Measurements from ENCODE around the gene KCNQ2. TPM values are rescaled to one million over a fixed set of nuclear protein-coding genes. Genes with fewer than 3 reads are reported as not detected.
A peak's percentile ranks its signal among the peaks of the same experiment; 100 is the strongest.

The KCNQ2 gene
- polyA plus RNA-seq, 4 donors = 3.7 to 9.6 (median 5.5) TPM

DNA sequence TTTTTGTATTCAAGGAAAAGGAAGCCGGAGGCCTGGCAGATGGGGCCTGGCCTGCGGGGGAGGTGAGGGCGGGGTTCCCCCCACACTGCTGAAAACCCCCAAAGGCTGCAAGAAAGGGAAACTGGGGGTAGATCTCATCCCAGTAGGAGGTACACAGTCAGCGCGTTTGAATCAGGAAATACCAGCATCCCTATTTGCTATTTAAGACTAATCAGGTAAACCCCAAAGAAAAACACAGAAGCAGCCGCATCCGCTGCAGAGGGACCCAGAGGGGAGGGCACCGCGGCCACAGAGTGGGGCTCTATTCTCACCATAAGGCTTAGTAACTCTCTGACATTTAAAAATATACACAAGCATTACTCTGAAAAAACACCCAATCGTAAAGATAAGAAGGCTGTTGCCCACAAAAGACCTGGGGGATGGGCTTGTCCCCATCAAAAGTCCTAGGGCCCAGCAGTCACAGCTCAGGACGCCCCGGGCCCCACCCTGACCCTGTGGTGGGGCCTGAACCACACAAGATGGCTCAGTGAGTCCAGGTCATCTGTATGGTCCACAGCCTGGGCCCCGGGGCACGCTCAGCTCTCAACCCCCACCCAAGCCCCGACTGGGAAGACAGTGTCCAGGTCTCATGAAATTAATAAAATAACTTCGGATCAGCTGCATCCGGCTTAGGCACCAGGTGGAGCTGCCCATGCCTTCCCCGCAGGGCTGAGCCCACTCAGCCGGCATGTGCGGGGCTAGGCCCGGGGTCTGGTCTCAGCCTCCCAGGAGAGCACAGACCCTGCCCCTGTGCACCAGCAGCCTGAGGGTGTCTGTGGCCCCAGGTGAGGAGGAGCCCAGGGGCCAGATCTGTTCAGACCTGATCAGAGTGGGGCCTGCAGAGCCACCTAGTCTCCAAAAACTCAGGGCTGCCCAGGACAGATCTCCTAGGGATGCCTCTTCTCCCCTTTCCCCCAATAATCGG, 31.0 kb downstream of the KCNQ2 start:
- DNase-seq (ENCODE audit: low read depth in 4 of 4, low spot score in 2 of 4) = no peak

DNA sequence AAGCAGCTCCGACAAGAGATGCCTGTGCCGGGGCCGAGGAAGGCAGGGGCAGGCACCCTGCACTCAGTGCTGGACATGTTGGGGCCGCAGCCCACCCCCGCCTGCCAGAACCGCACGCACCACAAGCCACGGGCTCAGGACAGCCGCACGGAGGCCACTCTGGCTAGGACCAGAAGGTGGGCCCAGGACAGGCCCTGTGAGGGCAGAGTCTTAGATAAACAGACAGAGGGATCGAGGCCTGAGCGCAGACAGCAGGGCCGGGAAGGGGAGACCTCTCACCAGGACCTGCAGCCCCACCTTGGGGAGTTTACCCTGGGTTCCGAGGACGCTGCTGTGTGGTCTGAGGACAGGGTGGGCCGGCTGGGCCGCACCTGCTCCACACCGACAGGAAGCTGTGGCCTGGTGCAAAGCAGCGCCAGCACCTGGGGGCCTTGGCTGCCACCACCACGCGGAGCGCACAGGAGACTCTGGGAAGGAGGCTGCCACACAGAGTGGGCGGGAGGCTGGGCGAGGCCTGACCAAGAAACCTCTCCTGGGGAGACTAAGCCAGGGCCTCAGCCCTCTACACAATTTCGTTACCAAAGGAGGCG, 32.0 kb downstream of the KCNQ2 start:
- no peak for DNase-seq (ENCODE audit: low read depth in 4 of 4, low spot score in 2 of 4)

DNA sequence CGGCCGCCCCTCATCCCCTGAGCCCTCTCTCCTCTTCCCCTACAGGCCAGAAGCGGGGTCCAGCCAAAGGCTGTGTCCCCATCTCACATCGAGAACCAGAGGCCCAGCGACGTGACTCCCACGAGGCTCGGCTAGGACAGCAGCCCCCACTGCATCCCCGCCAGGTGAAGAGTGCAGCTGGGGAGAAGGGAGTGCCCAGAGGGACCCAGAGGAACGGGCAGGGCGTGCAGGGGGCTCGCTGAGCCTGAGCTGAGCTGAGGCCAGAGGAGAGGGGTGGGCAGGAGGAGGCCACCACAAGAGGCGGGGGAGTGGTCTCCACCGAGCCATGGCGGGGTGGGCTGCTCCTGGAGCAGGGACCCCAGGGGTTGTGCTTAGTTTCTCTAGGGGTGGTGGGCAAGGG, 32.6 kb downstream of the KCNQ2 start:
- no peak for DNase-seq (ENCODE audit: low read depth in 4 of 4, low spot score in 2 of 4)

DNA sequence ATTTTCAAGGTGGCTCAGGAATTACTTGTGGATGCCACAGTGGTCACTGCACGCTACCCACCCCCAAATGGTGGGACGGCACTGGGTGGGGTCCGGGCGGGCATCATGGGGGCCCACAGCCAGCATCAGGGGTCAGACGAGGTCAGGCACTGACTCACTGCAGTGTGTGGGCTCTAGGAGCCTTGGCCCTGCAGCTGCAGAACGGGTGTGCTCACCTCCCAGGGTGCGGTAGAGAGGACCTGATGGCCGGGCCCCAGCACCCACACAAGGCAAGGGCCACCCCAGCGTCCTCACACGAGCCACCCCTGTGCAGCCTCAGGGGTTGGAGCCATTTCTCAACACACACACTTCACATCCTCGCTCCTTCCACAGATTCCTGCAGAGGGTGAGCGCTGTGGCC, 34.3 kb downstream of the KCNQ2 start:
- no peak for DNase-seq (ENCODE audit: low read depth in 4 of 4, low spot score in 2 of 4)

DNA sequence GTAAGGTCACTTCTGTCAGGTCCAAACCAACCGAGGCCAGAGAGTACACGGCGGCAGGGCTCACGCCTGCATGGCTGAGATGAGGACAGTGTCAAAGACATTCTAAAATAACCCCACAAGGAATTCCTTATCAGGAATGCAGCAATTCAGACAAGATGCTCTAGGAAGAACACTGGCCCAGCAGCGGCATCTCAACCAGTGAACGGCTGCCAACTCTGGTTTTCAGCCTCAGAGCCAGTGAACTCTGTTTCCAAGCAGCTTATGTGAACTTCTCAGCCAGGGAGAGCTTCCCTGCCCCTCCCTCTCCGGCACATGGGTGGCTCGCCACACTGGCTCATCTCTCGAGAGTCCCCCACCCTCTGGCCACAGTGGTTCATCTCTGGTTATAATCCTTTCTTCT, 36.9 kb downstream of the KCNQ2 start:
- DNase-seq (ENCODE audit: low read depth in 4 of 4, low spot score in 2 of 4) = no peak

DNA sequence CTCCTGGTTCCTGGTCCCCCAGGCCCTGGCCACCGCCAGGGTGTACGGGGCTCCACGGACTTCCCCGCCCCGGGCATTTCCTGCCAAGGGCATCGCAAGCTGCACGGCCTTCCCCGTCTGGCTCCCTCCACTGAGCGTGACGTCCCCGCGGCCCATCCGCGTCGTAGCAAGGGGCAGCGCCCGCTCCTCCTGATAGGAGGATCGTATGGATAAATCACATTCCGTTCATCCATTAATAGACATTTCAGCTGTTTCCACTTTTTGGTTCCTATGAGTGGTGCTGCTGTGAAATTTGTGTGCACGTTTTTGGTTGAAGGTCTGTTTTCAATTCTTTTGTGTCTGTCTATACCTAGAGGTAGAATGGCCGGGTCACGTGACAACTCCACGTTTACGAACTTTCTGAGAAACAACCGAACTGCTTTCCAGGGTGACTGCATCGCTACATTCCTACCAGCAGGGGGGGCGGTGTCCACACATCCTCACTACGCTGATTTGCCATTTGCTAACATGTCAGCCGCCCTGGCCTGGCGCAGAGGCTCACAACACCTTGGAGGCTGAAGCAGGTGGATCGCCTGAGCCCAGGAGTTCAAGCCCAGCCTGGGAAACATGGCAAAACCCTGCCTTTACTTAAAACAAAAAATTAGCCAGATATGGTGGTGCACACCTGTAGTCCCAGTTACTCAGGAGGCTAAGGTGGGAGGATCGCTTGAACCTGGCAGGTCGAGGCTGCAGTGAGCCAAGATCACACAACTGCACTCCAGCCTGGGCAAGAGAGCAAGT, 37.7 kb downstream of the KCNQ2 start:
- peak in 3 of 4 donors; percentile 57 to 70 (median 66) for DNase-seq (ENCODE audit: low read depth in 4 of 4, low spot score in 2 of 4)

DNA sequence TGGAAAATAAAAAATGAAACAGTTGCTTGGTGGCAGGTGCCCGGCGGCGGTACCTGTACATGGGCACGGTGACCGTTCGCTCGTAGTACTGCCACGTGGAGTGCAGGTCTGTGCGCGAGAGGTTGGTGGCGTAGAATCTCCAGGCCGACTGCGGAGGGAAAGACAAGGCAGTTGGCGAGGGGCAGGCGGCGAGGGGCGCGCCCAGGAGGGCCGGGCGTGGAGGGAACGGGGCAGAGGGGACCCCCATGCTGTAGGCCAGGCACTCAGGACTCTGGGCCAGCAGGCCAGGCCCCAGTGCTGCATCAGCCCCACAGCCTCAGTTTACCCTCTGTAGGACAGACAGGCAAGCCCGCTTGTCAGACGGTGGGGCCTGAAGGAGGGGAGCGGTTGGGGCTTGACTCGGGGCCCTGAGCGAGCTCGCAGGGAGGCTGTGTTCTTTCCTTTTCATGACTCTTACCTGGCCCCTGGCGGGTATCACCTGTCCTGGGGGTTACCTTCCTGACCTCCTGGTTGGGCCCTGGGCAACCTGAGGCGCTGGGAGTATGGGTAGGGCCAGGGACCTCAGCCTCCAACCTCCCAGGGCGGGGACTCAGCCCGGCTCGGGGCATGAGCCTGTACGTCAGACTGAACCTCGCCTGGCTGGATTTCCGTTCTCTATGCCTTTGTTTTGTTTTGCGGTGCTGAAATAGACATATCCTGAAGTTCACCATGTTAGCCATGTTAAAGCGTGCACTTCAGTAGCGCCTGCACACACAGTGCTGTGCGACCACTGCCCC, 38.5 kb downstream of the KCNQ2 start:
- no peak for DNase-seq (ENCODE audit: low read depth in 4 of 4, low spot score in 2 of 4)

DNA sequence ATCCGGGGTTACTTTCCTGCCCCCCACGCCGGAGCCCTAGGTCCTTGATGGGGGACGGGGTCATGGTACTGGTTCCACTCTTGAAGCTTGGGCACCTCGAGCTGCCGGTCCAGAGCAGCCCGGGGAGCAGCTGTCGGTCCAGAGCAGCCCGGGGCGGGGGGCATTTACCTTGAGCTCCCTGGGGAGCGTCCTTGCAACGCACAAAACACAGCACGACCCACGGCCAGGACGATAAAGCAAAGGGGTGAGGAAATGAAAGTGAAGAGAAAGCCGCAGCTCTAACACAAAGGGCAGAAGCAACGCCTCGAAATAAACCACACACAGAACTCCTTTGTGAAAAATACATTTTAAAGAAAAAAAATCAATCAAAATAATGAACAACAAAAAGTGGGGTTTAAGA, 39.1 kb downstream of the KCNQ2 start:
- DNase-seq (ENCODE audit: low read depth in 4 of 4, low spot score in 2 of 4) = no peak

DNA sequence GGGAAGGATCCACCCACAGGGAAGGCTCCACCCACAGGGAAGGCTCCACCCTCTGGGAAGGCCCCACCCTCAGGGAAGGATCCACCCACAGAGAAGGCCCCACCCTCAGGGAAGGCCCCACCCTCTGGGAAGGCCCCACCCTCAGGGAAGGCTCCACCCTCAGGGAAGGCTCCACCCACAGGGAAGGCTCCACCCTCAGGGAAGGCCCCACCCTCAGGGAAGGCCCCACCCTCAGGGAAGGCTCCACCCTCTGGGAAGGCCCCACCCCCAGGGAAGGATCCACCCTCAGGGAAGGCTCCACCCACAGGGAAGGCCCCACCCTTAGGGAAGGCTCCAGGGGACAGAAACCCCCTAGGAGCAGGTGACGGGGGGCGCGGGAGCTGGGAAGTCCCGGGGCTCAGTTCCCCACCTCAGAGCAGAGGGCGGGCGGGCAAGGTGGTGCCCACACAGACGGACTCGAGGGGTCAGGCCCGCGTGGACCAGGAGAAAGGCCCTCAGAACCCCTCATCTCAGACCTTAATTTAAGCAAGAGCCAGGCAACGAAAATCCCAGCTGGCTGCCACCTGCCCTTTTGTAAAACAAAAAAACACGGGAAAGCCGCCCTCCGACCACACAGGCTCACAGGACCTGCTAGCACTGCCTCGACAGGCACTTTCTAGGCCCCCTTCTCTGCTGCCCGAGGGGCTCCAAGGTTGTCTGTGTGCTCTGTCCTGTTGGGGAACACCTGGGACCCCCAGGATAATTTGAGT, 39.7 kb downstream of the KCNQ2 start:
- DNase-seq (ENCODE audit: low read depth in 4 of 4, low spot score in 2 of 4) = no peak

DNA sequence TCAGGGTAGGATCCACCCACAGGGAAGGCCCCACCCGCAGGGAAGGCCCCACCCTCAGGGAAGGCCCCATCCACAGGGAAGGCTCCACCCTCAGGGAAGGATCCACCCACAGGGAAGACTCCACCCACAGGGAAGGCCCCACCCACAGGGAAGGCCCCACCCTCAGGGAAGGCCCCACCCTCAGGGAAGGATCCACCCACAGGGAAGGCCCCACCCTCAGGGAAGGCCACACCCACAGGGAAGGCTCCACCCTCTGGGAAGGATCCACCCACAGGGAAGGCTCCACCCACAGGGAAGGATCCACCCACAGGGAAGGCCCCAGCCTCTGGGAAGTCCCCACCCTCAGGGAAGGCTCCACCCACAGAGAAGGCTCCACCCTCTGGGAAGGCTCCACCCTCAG, 40.5 kb downstream of the KCNQ2 start:
- no peak for DNase-seq (ENCODE audit: low read depth in 4 of 4, low spot score in 2 of 4)

DNA sequence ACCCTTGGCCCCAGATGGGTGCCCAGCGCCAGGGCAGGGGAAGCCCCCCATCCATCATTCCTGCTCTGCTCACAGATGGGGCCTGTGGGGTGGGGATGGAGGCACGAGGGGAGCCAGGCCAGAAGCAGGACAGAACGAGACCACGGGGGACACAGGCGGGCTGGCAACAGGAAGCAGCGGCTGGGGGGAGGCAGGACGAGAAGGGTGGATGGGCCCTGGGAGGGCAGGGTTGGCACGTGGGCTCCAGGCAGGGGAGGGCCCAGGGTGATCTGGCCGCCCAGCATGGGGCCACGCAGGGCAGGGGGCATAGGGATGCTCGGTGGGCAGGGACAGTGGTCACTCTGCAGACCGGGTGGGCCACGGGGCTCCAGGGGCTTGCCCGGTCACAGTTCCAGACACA, 41.6 kb downstream of the KCNQ2 start:
- no peak for DNase-seq (ENCODE audit: low read depth in 4 of 4, low spot score in 2 of 4)

DNA sequence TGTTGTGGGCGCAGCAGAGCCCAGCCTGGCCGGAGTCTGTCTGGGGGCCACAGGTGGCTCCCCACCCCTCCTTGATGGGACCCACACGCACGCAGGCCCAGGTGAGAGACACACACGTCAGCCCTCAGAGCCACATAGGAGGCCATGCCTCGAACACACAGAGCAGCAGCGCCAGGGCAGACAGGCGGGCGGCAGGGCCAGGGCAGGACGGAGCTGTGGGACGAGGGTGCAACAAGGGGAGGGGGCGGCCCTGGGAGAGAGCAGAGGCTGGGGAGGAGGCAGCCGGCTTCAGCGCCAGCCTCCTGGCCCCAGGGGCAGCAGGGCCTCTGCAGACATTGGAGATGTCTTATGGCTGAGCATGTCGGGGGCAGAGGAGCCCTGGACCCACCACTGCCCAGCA, 42.5 kb downstream of the KCNQ2 start:
- no peak for DNase-seq (ENCODE audit: low read depth in 4 of 4, low spot score in 2 of 4)

DNA sequence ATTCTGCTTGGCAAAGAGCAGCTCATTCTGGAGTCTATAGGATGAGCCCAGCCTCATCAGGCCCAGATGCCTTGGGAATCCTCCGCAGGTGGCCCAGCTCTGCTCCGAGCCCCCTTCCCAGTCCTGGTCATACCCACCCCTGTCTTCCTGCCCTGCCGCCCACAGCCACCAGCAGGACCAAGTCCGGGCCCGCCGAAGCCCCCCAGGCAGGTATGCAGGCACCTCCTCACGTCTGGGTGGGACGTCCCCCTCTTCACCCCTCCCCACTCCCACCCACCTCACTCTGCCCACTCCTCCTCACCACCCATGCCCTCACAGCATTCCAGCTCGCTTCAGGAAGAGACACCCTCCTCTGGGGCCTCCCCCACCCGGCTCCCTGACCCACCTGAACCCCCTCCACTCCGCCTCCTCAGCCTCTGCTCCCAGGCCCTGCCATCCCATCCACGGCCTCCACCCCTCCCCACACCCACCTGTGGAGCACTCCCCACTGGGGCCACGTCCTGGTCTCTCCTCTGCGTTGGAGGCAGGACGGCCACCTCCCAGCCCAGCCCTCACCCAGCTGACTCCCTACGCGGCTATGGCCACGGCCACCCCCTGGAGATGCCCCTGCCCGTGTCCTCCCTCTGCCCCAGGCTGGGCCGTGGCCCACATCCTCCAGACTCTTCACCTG, 43.4 kb downstream of the KCNQ2 start:
- DNase-seq (ENCODE audit: low read depth in 4 of 4, low spot score in 2 of 4) = no peak

DNA sequence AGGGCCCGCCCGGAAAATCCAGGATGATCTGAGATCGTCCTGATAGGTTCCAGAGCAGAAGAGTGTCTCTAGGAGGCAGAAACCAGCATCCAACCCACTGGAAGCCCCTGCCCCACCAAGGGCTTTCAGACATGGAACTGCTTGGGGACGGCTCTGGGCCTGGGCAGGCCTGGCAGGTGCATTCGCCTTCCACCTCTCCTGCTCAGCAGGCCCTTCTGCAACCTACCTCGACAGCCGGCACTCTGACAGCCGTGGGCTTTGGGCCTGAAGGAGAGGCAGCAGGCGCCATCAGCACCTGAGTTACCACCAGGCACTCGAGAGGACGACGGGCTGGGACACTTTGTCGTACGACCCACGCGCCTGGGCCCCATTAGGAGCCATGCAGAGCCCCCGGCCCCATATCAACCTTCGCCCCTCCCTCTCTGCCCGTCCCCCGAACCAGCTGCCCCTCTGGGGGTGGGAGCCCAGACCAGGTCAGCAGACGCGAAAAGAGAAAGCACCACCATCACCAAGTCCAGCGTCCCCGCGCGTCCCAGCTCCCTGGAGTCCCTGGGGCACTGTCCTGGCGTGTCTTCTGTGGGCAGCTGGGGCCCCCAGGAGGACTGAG, 44.6 kb downstream of the KCNQ2 start:
- no peak for DNase-seq (ENCODE audit: low read depth in 4 of 4, low spot score in 2 of 4)

DNA sequence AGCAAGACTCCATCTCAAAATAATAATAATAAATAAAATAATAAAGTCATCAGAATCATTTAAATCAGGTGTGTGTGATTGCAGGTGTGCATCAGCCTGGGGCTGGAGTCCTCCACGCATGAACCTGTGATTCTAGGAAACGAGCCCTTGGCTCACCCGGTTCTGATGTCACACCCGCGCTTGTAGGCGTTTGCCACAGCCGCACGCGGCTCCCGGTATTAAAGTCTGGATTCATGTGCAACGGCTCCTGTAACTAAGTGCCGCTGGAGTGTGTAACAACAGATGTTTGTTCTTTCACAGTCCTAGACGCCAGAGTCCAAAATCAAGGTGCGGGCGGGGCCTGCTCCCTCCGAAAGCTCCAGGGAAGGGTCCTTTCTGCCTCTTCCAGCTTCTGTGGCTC, 45.2 kb downstream of the KCNQ2 start:
- DNase-seq (ENCODE audit: low read depth in 4 of 4, low spot score in 2 of 4) = no peak

DNA sequence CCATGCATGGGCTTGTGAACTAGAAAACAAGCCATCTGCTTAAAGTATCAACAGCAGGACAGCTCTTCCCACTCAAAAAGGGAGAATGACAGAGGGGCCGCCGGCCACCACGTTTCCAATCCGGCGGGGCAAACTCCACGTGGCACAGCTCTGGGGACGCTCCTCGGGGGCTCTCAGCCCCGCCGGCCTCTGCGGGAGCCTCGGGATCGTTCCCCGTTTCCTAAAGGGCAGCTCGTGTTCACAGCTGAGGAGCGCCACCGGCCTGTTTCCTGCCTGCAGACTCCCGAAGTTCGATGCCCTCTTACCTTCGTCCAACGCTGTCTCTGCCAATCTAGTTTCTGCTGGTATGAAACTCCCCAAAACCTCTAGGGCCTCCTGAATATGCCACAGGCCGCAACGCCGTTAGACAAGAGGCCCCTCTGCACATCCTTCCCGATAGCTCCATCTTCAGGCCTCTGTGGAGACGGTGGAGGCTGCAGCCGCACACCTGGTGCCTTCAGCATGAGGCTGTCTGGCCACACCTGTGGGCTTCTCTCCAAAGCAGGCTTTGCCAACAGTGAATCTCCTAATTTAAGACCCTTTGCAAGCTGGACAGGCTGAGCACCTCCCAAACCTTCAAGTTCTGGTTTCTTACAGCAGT, 46.5 kb downstream of the KCNQ2 start:
- no peak for DNase-seq (ENCODE audit: low read depth in 4 of 4, low spot score in 2 of 4)

DNA sequence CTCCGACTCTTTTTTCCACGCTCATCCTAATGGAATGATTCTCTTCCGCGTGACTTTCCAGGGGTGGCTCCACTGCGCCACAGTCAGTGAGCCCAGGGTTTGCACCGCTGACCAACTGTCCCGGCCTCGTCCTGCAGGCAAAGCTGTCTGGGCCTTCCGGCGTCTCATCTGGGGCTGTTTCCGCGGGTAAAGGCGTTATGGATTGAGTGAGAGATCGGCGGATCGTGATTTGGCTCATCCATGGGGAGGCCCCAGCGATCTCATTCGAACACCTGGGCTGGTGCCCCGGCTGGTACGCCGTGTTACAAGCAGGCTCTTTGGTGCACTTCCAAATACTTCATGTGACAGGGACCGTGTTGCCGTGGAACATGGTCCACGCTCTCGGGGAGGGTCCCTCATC, 47.8 kb downstream of the KCNQ2 start:
- DNase-seq (ENCODE audit: low read depth in 4 of 4, low spot score in 2 of 4) = no peak

DNA sequence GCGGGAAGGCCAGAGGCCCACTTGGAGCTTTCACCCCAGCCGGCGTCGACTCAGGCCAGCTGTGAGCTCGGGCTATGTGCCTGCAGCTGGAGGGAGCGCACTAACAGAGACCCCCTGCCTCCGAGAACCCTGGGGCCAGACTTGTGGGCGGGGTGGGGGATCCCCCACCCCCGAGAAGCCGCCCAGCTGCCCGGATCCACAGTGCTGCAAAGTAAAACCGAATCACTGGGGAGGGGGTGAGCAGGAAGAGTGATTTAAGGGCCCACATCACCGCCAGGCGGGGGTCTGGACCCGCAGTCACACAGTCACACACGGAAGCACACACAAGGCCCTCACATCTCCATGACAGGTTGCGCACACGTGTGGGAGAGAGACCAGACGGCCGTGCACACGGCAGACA, 48.7 kb downstream of the KCNQ2 start:
- DNase-seq (ENCODE audit: low read depth in 4 of 4, low spot score in 2 of 4) = no peak

DNA sequence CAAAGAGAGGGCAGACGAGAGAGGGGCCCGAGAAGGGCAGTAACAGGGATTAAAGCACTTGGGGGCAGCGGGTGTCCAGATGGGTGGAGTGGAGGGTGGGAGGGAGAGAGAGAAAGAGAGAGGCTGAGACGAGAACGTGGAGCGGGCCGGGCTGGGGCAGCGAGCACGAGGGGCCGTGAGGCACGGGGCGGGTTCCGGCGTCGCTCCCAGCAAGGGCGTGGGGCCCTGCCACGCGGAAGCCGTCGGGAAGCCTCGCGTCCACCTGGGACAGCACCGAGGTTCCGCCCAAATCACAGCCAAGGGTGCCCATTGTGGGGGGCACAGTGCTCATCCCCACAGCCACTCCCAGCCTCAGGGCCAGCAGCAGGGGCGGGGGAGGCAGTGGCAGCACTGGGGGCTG, 49.8 kb downstream of the KCNQ2 start:
- DNase-seq (ENCODE audit: low read depth in 4 of 4, low spot score in 2 of 4) = no peak

All from left renal cortex interstitium (tissue), 4 donors.